Epidermal melanocyte (primary cell): ENCODE measurements around the gene NGEF.

ENCODE experiments used
- DNase-seq: peaks from one replicate; pipeline ENCODE4 v3.0.0; 2011; ENCODE audit warnings: low spot score; ENCODE audit not compliant: insufficient read length

The NGEF gene

DNA sequence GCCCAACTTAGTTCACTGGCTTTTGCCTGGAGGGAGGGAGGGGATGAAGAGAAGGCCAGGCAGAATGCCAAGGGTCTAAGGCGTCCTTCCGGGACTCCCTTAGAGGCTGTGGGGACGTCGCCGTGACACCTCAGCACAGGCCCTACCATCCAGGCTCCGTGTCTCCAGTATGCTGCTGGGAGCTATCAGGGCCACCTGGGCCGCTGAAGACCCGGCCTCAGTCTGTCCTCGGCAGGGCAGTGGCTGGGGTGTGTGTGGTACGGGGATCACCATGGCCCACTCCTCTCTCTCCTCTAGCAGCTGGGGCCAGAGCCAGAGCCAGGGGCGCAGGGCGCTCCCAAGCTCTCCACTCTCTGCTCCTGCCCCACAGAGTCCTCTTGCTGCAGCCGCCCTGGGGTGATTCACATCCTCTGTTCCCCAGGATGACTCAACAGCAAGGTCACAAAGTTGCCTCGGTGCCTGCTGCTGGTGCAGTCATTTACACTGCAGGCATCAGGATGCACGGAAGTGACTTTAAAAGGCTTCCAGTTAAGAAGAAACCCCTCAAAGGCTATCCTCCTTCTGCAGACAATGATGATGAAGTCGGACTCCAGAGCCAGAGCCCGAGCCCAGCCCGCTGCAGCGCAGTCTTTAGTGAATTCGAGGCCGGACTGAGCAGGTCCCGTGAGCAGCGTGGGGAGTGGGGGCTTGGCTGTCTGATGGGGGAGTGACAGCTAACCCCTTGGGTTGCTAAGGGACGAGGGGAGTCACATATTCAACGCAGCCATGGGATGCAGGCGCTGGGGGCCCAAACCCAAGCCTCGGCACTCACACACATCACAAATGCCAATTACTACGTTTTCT lies 111.1 kb downstream of the NGEF start:
- peak; percentile 71 for DNase-seq

DNA sequence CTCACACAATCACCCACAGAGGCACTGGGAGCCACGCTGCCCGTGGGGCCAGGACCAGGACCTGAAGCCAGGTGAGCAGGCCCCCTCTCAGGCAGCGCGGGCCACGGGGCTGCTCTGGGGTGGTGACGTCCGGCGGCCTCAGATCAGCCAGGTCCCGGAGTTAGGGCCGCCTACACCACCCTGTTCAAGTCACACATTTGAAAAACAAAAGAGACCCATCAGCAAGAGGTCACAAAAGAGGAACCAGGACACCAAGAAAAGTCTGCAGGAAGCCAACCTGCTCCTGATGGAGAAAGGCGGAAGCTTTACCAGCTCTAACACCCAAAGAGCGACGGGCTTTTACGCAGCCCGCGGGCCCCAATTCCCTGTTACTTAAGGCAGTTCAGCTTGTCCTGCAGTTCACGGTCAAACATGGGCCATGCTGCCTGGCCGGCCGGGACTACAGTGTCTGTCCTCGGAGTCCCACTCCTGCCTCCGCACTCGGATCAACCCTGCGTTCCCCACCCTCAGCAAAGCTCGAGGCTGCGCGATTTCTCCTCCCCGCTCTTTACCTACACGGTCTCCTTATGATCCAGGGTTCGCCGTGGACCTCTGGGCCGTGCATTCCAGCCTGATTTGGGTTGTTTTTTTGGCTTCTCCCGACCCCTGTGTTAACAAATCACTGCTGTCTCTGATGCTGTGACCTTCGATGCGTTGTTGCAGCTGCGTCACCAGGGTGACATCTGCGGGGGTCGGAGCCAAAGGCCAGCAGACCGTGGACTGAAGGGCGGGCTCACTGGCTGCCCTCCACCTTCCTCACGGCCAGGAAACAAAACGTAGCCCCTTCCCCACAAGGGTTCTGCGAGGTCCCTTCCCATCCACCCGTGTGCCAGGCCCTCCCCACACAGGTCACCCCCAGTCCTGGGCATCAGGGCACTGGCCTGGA lies 112.0 kb downstream of the NGEF start:
- DNase-seq = peak; percentile 16

DNA sequence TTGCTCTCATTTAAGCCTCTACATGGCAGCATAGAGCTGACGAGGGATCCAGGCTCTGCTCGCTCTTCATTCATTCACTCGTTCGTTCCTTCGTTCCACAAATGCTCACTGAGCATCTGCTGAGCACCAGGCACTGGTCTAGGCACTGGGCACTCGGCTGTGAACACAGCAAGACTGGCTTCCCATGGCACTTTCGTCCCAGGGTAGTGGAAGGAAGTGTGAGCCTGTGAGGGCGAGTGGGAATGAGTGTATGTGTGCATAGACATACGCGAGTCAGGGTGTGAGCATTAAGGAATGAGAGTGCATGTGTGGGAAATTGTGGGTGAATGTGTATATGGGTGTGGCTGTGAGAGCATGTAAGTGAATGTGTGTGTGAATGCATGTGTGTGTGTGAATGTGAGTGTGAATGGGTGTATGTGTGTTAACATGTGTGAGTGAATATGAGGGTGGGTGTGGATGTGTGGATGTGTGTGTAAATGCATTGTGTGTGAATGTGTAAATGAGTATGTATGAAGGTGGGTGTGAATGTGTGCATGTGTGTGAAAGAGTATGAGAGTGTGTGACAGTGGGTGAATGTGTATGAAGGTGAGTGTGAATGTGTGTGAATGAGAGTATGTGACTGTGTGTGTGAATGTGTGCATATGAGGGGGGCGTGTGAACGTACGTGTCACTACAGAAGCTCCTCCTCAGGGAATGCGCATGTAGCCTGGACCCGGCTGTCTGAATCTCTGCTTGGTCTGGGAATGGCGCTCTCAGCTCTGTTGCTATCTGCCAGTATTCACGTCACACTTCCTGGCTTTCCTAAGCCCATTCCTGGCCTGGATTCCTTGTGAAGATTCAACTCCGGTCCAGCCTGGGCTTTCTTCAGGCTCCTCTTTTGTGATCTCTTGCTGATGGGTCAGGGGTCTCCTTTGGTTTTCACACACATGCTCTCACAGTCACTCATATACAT lies 114.2 kb downstream of the NGEF start:
- peak; percentile 9 for DNase-seq

DNA sequence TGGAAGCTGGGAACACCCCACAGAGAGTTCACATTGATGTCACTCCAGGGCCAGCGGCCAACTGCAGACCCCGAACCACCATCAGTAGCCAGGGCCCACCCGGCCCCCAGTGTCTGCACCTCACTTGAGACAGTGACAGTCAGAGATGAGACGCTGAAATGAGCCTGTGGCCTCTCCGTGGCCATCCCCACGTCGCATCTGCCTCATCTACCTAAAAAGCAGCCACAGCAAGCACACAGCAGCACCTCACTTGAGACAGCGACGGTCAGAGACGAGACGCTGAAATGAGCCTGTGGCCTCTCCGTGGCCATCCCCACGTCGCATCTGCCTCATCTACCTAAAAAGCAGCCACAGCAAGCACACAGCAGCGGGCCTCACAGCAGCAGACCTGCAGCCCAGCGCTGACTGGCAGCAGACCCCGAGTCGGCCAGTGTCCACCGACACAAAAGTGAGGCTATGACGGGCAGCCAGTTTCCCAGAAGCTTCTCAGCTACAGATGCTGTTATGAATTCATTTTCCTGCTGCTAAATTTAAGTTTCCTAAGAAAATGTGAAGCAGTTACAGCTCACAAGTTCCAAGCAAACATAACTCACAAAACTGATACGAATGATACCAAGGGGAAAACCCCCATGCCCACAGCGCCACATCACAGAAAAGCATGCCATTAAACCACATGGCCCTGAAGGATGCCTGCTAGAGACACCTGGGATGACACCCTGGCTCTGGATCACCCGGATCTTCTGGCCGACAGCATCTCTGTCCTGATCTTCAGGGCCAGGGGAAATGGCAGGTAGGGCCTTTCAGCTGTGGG lies 115.3 kb downstream of the NGEF start:
- peak; percentile 5 for DNase-seq

DNA sequence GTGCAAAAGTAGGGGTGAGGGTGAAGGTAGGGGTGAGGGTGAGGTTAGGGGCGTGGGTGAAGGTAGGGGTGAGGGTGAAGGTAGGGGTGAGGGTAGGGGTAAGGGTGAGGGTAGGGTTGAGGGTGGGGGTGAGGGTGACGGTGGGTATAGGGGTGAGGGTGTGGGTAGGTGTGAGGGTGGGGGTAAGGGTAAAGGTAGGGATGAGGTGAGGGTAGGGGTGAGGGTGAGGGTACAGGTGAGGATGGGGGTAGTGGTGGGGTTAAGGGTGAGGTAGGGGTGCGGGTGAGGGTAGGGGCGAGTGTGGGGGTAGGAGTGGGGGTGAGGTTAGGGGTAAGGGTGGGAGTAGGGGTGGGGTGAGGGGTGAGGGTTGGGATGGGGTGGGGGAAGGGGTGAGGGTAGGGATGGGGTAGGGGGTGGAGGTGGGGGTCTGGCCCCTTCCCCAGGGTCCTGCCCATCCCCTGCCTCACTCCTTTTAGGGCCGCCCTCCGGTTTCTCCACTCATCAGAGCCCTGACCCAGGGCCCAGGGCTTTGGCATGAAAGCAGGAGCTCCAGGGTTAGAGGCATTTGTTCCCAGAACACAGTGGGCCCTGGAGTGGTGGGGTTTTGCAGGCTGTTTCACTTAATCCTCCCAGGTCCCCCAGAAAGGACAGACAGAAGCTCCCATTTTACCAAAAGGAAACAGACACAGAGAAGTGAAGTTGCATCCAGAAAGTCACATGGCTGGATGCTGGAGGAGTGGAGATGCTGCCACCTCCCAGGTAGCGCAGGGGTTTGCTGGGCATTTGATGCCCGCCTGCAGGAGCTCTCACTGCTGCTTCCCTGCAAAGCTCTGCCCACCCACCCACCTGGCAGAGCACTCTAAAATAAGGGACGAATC lies 116.1 kb downstream of the NGEF start:
- no peak for DNase-seq

DNA sequence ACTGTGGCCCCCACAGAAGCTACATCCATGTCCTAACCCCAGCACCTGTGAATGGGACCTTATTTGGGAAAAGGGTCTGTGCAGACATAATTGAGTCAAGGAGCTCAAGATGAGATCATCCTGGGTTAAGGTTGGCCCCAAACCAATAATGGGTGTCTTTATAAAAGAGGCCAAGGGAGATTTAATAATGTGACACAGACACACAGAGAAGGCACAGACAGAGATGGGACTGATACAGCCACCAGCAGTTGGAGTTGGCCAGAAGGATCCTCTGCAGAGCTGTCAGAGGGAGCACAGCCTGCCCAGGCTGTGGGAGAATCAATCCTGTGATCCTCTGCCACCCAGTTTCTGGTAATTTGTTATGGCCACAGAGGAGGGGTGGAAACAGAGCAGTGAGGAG lies 116.9 kb downstream of the NGEF start:
- DNase-seq = no peak

DNA sequence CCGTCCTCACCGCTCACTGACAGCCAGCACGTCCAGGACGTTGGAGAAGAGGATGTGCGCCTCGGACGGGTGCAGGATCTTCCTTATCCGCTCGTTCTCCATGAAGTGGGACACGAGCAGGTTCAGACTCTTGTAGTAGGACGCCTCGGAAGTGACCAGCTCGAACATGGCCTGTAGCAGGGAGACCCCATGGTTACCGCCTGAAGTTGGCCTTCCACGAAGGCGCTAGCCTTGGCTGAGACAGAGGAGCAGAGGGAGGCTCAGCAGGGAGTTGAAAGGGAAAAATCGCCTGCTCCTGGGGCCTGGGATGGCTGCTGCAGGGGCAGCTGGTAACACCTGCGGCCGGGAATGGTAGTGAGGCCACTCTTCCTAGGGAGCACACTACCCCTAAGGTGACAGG lies 118.3 kb downstream of the NGEF start:
- peak; percentile 5 for DNase-seq

DNA sequence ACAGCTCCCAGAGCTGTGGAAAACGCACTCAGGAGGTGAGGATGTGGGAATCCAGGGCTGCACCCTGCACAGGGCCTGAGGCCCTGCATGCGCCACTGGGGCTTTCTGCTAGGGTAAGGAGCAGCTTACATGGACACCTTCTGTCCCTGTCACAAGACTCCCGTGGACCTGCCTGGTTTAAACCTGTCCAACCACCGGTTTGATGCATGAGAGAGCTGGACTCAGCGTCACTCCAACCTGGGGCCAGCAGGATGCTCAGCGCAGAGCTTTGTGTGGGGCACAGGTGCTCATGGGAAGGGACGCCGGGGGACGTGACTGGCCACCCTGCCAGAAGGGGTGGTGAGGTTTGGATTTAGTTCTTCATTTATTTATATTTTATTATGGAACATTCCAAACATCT lies 118.8 kb downstream of the NGEF start:
- DNase-seq = peak; percentile 4

DNA sequence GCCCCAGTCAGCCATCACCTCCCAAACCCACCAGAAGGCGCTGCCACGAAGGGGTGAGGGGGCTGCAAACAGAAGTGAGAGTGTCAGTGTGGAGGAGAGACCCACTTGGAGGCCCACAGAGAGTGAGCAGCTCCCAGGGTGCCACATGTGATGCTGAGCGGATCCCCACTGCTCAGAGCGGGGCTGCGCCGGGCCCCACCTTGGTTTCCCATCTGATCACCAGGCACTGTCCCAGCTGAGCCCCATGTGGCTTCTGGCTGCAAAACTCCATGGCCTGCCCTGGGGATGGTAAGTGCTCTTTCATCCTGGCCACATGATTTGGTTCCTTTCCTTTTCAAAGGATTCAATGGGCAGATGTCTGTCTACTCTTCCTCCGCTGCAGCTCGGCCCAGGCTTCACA lies 119.2 kb downstream of the NGEF start:
- DNase-seq = peak; percentile 5

DNA sequence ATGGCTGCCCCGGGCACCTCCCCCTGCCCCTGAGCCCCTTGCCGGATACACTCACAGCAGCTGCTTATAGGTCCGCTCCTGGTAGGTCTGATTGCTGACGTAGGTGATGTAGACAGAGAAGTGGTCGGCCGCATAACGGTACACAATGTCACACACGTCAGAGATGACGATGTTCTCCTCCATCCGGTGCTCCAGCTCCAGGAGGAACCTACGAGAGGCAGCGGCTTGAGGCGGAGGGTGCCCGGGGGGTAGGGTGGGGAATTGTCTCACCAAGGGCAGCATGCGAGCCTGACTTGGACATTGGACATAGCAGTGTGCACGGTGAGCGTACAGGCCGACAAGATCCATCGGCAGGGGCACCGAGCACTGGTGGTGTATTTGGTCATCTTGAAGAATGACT lies 120.2 kb downstream of the NGEF start:
- DNase-seq = no peak

DNA sequence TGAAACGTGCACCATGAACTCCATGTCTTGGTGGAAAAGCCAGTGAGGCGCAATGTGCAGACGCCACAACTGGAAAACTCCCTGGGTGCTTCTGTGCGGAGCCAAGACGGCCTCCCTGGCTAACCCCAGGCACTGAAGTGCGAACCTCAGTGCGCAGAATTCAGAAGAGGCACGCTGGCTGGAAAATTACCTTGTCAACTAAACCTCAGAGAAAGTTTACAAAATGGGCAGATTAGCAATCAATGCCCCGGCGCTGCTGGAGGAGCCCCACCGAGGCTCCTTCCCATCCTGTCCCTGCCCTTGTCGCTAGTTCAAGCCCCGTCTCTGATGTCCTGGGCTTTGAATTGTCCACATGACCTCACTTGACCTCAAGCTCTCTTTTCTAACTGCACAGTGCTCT lies 120.8 kb downstream of the NGEF start:
- no peak for DNase-seq

DNA sequence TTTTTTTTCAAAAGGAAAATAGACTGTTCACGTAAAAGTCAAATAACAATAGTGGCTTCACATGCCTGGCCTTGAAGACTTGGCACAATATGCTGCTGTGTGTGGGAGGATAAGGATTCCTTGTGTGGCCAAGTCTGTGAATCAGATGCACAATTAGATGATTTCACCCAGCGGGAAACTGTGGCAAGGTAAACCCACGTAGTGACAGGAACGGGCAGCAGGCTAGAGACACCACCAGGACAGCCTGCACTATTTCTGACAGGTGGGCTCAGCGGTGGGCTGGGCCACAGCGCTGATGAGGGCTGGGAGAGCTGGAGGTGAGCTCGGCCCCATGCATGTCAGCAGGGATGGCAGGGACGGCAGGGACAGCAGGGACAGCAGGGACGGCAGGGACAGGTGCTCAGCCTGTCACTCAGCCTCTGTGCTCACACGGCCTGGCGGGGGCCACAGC lies 121.4 kb downstream of the NGEF start:
- DNase-seq = no peak

DNA sequence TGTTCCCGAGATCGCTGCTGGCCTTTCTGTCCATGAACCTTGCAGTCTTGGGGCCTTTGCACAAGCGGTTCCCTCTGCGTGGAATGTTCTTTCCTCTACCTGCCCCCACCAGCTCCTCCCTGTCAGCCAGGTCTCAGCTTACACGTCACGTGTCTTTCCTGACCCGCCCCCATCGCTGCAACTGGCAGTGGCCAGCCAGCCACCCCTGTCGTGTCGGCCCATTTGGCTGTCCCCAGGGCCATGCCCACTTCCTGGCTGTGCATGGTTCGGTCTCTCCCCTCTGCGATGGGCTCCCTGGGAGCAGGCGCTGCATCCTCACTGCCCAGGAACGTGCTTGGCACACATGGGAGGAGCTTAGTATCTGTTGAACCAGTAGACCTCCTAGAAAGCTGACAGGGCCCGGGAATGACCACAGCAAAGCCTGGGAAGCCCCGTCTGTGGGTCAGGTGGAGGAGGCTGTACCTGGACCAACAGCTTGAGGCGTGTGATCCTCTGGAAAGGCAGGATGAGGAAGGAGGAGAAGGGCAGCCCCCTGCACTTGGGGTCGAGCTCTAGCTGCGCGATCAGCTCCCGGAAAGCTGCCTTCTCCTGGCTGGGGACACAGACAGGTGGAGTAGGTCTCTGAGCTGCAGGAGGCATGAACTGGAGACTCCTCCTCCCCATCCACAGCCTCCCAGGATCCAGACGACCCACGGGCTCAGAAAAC lies 122.0 kb downstream of the NGEF start:
- DNase-seq = no peak

DNA sequence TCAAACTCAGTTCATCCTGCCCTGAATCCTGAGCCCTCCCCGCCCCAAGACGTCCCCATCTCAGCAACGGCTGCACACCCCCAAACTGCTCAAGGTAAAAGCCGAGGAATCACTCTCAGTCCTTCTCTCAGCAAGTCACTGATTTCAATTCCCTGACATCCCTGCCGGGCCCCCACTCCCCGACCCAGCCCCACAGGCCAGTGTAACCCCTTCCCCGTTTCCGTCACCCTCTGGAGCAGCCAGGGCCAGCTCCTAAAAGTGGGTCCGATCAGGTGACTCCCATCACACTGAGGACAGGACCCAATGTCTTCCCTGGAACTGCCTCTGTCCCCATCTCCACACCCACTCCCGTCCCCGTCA lies 122.5 kb downstream of the NGEF start:
- DNase-seq = no peak

DNA sequence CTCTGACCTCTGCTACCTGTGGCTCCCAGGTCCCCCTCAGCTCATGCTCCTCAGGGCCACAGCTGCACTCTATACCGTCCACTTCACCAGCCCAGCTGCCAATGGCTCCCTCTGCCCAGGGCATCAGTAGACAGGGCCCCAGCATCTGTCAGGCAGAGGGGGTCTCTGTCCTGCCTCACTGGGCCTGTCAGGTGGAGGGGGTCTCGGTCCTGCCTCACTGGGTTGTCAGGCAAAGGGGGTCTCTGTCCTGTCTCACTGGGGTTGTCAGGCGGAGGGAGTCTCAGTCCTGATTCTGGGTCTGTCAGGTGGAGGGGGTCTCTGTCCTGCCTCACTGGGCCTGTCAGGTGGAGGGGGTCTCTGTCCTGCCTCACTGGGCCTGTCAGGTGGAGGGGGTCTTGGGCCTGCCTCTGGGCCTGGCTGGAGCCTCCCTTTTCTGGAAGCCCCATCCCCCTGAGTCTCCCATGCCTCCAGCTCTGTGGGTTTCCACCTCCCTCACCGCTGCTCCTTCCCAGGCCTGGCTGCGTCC lies 123.1 kb downstream of the NGEF start:
- DNase-seq = no peak

DNA sequence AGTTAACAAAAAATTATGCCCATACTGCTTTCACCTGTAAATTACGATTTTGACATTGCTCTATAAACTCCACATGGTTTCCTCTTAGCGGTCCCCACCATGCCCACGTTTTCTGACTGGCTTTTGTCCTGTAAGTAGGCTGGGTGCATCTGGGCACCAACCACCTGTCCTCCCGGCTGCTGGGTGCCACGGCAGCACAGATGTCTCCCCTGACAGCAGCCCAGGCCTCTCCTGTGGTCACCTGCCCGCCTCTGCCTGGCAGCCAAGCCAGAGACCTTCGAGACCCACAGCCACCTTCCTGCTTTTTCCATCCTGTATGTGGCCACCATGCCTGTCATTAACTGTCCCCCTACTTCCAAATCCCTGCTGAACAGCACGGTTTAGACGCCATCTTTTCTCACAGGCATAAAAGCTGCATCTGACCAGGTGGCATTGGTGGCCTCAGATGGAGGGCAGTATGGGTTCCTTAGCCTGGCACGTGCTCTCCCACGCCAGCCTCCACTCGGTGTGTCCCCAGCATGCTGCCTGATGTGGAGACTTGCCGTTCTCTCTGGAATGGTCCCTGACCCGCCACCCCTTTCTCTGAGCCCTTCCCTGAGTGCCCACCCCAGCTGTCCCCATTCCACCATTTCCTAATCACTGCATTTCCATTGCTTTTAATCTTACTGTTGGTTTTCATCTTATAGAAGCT lies 124.1 kb downstream of the NGEF start:
- no peak for DNase-seq

DNA sequence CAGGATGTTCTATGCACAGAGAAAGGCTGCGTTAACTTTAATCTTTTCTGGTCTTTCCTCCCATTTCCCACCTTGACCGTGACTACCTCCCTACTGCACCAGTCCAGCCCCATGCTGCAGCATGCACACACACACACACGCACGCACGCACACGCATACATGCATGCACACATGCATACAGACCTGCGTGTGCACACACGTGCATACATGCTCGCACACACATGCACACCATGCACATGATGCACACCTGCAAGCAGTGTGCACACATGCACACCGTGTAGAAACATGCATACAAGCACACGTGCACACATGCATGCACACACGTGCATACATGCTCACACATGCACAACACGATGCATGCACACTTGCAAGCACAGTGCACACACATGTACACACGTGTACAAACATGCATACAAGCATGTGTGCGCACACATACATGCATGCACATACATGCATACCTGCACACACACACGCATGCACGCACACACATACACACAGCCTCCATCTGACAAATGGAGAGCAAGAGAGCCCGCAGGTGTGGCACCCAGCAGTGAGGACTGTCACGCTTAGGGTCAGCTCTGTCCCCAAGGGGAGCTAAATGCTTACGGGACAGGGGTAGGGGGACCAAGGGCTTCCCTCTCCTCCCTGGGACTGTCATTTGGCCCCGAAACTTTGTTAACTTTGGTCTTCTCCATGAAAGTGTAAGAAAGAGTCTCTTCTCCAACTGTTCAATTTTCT lies 124.8 kb downstream of the NGEF start:
- DNase-seq = no peak
